CD4-positive, alpha-beta T cell treated with Interferon alpha-2 for 1 hour (primary cell): ENCODE results near the gene MRPL14.
"Not testable (repeated sequence)": the region's sequence is repeated elsewhere in the genome, so short reads cannot be mapped to it uniquely, and the experiment has no call there.

ENCODE experiments used
- DNase-seq, 2 donors: peaks; one replicate each; pipeline ENCODE4 v3.0.0-alpha.2; 2020 to 2022

MRPL14 gene

DNA sequence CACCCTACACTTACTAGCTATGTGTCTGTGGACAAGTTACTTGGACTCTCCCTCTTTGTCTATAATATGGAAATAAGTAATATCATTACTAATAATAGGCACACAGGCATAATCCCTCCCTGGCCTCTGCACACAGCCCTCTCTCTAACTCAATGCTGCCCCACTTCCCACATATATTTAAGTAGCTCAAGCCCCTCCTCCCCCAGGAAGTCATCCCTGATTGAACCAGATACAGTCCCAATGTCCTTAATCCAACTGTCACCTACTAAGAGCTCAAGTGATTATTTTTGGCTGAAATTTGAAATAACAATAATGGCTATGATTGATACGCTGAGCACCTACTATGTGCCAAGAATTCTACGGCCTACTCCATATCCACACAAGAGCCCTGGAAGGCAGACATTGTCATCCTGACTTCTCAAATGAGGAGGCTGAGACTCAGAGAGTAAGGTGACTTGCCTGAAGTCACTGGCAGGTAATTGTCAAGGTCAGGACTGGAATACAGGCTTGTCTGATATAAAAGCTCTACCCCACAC, 29.4 kb downstream of the MRPL14 start:
- DNase-seq = no peak

DNA sequence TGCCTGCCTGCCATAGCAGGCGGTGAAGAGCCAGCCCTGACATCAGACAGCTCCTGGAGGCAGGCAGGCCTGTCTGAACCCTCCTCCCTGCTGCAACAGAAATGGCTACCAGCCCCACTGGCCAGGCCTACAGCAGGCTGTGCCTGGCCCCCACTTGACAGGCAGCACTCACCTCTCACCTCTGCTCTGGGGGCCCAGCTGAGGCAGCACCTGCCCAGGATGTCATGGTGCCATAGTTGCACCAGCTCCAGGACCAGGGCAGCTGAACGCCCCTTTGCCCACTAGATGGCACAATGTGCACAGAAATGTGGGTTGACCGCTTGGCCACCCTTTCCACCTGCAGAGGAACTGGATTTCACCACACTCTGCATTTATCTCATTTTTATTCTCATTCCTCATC, 30.6 kb downstream of the MRPL14 start:
- peak; percentile 75 to 83 for DNase-seq

GRCh38 chr6:44095243-44095623, 32.0 kb downstream of the MRPL14 start:
- not testable (repeated sequence) for DNase-seq

- DNase-seq = no peak
Measured at GRCh38 chr6:44094403-44095242, 32.6 kb downstream of the MRPL14 start.

GRCh38 chr6:44093750-44094402, 33.4 kb downstream of the MRPL14 start:
- no peak for DNase-seq

DNA sequence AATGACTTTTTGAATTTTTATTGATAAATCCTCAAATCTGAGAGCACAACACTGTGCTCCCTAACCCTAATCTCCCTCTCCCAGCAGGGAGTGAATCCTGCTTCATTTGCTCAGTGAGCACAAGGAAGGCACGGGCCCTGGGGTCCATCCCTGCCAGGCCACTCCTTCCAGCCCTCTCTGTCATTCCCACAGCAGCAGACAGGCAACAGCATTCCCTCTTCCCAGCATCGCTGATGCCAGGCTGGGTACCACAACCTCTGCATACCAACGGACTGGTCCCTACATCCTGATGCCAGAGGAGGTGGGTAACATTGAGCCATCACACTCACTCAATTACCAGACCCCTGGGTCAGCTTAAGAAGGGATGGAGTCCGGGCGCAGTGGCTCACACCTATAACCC, 34.2 kb downstream of the MRPL14 start:
- no peak for DNase-seq

- DNase-seq = no peak
Measured at GRCh38 chr6:44091981-44092884, 35.0 kb downstream of the MRPL14 start.

- not testable (repeated sequence) for DNase-seq
Measured at GRCh38 chr6:44091356-44091755, 35.9 kb downstream of the MRPL14 start.

DNA sequence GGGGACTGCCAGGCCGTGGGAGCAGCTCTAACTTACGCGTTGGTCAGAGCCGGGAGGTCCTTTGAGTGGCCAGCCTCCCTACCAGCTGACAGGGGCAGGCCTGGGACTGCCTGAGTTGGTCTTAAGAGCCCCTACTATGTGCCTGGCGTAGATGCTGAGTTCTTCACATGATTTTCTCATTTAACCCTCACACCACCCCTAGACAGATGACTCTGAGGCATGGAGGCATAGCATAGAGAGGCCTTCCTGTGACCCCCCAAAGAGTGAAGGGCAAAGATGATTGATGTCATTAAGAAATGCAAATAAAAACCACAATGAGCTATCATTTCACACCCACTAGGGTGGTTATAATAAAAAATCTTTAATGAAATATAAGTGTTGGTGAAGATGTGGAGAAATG, 36.8 kb downstream of the MRPL14 start:
- DNase-seq = no peak

- DNase-seq = no peak
Measured at GRCh38 chr6:44088827-44089590, 38.2 kb downstream of the MRPL14 start.

DNA sequence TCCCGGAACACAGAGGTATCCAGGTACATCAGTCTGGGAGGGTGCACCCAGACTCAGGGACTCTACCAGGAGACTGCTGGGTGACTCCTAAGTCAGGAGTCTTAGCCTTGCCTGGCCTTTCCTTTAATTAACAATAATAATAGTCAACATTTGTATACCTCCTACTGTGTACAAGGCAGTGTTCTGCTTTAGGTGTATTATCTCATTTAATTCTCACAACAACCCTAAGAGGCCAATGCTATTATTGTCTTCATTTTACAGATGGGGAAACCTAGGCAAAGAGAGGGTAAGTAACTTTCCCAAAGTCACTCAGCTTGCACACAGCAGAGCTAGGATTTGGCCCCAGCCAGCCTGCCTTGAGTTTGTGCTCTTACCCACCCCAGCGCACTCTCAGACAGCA, 39.6 kb downstream of the MRPL14 start:
- no peak for DNase-seq

- no peak for DNase-seq
Measured at GRCh38 chr6:44086931-44087574, 40.2 kb downstream of the MRPL14 start.

DNA sequence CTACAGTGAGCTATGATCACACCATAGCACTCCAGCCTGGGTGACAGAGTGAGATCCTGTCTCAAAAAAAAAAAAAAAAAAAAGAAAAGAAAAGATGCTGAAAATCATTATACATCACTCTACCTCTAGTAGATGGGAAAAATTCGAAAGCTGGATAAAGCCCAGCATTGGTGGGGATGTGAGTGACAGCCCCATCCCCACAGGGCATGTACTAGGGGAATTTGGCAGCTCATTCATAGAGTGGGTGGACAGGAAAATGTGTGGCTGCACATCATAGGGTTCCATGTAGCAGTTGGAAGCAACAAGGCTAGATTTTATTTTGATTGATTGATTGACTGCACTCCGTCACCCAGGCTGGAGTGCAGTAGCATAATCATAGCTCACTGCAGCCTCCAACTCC, 42.0 kb downstream of the MRPL14 start:
- DNase-seq = no peak

GRCh38 chr6:44084231-44085014, 42.8 kb downstream of the MRPL14 start:
- DNase-seq = no peak

- no peak for DNase-seq
Measured at GRCh38 chr6:44082872-44083321, 44.4 kb downstream of the MRPL14 start.

DNA sequence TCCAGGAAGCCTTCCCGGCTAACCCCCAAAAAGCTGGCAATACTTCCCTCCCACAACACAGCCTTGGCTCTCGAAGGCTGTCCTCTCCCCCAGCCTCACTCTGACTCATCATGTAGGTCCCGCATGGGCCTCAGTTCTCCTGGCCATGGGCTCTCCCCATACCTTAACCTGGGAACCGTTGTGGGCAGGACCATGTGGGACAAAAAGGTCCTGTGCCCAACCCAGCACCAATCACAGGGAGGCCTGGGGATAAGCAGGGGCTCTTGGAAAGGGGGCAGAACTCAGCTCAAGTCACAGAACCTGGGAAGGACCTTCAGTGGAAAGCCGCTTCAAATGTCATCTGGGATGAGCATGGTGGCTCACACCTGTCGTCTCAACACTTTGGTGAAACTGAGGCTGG, 45.5 kb downstream of the MRPL14 start:
- no peak for DNase-seq

GRCh38 chr6:44080561-44081521, 46.4 kb downstream of the MRPL14 start:
- DNase-seq = no peak

GRCh38 chr6:44079672-44080071, 47.6 kb downstream of the MRPL14 start:
- DNase-seq = no peak

- peak; percentile 68 to 80 for DNase-seq
Measured at GRCh38 chr6:44078827-44079671, 48.2 kb downstream of the MRPL14 start.
